Activated naive CD4-positive, alpha-beta T cell treated with anti-CD3 and anti-CD28 coated beads, Interleukin-2, amount 10 ng/mL, durations not matched to agents 7 days and 5 days (primary cell): ENCODE measurements around the gene KIAA2012.
A peak's percentile ranks its signal among the peaks of the same experiment; 100 is the strongest.
"Not testable (repeated sequence)": the region's sequence is repeated elsewhere in the genome, so short reads cannot be mapped to it uniquely, and the experiment has no call there.

ENCODE experiments used
- CTCF ChIA-PET: fragments of 350-600 bp; sonication (Branson Sonifier 250); formaldehyde crosslinking; loops from one replicate; lab custom pipeline; 2021; ENCODE audit warnings: antibody characterized with exemption; lab: Charles Lee
- DNase-seq: peaks from one replicate; pipeline ENCODE4 v3.0.0-alpha.2; 2020
- H3K27ac Mint-ChIP-seq: one replicate; pipeline ENCODE4 v1.8.0; 2021; ENCODE audit warnings: mild to moderate bottlenecking, moderate library complexity, mixed read lengths
- H3K27me3 Mint-ChIP-seq: one replicate; pipeline ENCODE4 v1.8.0; 2021; ENCODE audit warnings: mild to moderate bottlenecking, mixed read lengths
- H3K36me3 Mint-ChIP-seq: one replicate; pipeline ENCODE4 v1.8.0; 2021; ENCODE audit warnings: mixed read lengths
- H3K4me1 Mint-ChIP-seq: one replicate; pipeline ENCODE4 v1.8.0; 2021; ENCODE audit warnings: mixed read lengths
- H3K4me3 Mint-ChIP-seq: one replicate; pipeline ENCODE4 v1.8.0; 2021; ENCODE audit warnings: mild to moderate bottlenecking, moderate library complexity, mixed read lengths
- H3K9me3 Mint-ChIP-seq: one replicate; pipeline ENCODE4 v1.8.0; 2021; ENCODE audit warnings: mixed read lengths

The KIAA2012 gene

GRCh38 chr2:202204855-202205254 lies 131.8 kb downstream of the KIAA2012 start:
- no peak overlapping the region for H3K27ac Mint-ChIP-seq
- DNase-seq = no peak
- CTCF ChIA-PET = no interaction called here
- no peaks in the 10 kb centered on the region for H3K4me1 Mint-ChIP-seq
- no peak overlapping the region for H3K4me3 Mint-ChIP-seq
- no peaks in the 10 kb centered on the region for H3K27me3 Mint-ChIP-seq
- peaks cover 21% of the 10 kb centered on the region for H3K36me3 Mint-ChIP-seq
- H3K9me3 Mint-ChIP-seq = no peaks in the 10 kb centered on the region

GRCh38 chr2:202208526-202208925 lies 135.5 kb downstream of the KIAA2012 start:
- Mint-ChIP-seq H3K27me3 (no peaks in the 10 kb centered on the region), H3K9me3 (no peaks in the 10 kb centered on the region), H3K4me1 (no peaks in the 10 kb centered on the region), H3K36me3 (peaks cover 25% of the 10 kb centered on the region), H3K27ac (no peak overlapping the region), H3K4me3 (no peak overlapping the region)
- DNase-seq = no peak
- CTCF ChIA-PET = no interaction called here

- H3K36me3 Mint-ChIP-seq = peaks cover 36% of the 10 kb centered on the region
- no peak for DNase-seq
- CTCF ChIA-PET = no interaction called here
- H3K27ac Mint-ChIP-seq = no peak overlapping the region
- H3K27me3 Mint-ChIP-seq = no peaks in the 10 kb centered on the region
- no peak overlapping the region for H3K4me3 Mint-ChIP-seq
- no peaks in the 10 kb centered on the region for H3K9me3 Mint-ChIP-seq
- H3K4me1 Mint-ChIP-seq = peaks cover 2% of the 10 kb centered on the region
Measured at GRCh38 chr2:202215179-202215578, 142.1 kb downstream of the KIAA2012 start.

GRCh38 chr2:202221873-202222272 lies 148.8 kb downstream of the KIAA2012 start:
- Mint-ChIP-seq H3K27ac (peak overlapping the region; percentile 25), H3K27me3 (no peaks in the 10 kb centered on the region), H3K36me3 (peaks cover 46% of the 10 kb centered on the region), H3K4me1 (peaks cover 6% of the 10 kb centered on the region), H3K4me3 (no peak overlapping the region), H3K9me3 (no peaks in the 10 kb centered on the region)
- CTCF ChIA-PET = interaction anchor here (0.6 kb wide), 1 partner anchor 933 kb away, joined by 4 read pairs; no protein-coding TSS in a partner anchor
- no peak for DNase-seq

- CTCF ChIA-PET = no interaction called here
- H3K36me3 Mint-ChIP-seq = peaks cover 10% of the 10 kb centered on the region
- H3K27ac Mint-ChIP-seq = peak overlapping the region; percentile 94
- H3K27me3 Mint-ChIP-seq = peaks cover 4% of the 10 kb centered on the region
- H3K4me3 Mint-ChIP-seq = peak overlapping the region; percentile 99
- DNase-seq = no peak
- no peaks in the 10 kb centered on the region for H3K9me3 Mint-ChIP-seq
- peaks cover 40% of the 10 kb centered on the region for H3K4me1 Mint-ChIP-seq
Measured at GRCh38 chr2:202237787-202238233, 164.8 kb downstream of the KIAA2012 start.

- Mint-ChIP-seq H3K27me3 (peaks cover 4% of the 10 kb centered on the region), H3K27ac (peak within 1 kb of the TSS; percentile 95), H3K4me3 (peak within 1 kb of the TSS; percentile 99), H3K9me3 (no peaks in the 10 kb centered on the region), H3K36me3 (peaks cover 10% of the 10 kb centered on the region), H3K4me1 (peaks cover 37% of the 10 kb centered on the region)
- peak; percentile 97 for DNase-seq
- CTCF ChIA-PET = no interaction called here
Measured at GRCh38 chr2:202238234-202239197, 165.5 kb downstream of the KIAA2012 start, which contains the start of gene SUMO1. Gene SUMO1, minus strand, starts transcription at chr2:202238597. Its CDS starts 146 bp downstream, at chr2:202238451.

GRCh38 chr2:202247710-202248109 lies 174.7 kb downstream of the KIAA2012 start:
- H3K27ac Mint-ChIP-seq, H3K4me3 Mint-ChIP-seq, DNase-seq, H3K9me3 Mint-ChIP-seq, H3K4me1 Mint-ChIP-seq, H3K36me3 Mint-ChIP-seq, CTCF ChIA-PET: not testable (repeated sequence)
- peaks cover 10% of the 10 kb centered on the region for H3K27me3 Mint-ChIP-seq

- no peak for DNase-seq
- H3K9me3 Mint-ChIP-seq = no peaks in the 10 kb centered on the region
- no peak overlapping the region for H3K27ac Mint-ChIP-seq
- peaks cover 6% of the 10 kb centered on the region for H3K4me1 Mint-ChIP-seq
- peaks cover 19% of the 10 kb centered on the region for H3K27me3 Mint-ChIP-seq
- no peak overlapping the region for H3K4me3 Mint-ChIP-seq
- CTCF ChIA-PET = no interaction called here
- no peaks in the 10 kb centered on the region for H3K36me3 Mint-ChIP-seq
Measured at GRCh38 chr2:202249521-202250253, 176.6 kb downstream of the KIAA2012 start.

- Mint-ChIP-seq H3K27ac (no peak overlapping the region), H3K9me3 (no peaks in the 10 kb centered on the region), H3K27me3 (peaks cover 20% of the 10 kb centered on the region), H3K4me1 (peaks cover 6% of the 10 kb centered on the region), H3K4me3 (no peak overlapping the region), H3K36me3 (no peaks in the 10 kb centered on the region)
- DNase-seq = no peak
- CTCF ChIA-PET = no interaction called here
Measured at GRCh38 chr2:202251494-202251893, 178.4 kb downstream of the KIAA2012 start.
